HG02759 (cell line): ENCODE results near the gene EP300.
"Not testable (repeated sequence)": the region's sequence is repeated elsewhere in the genome, so short reads cannot be mapped to it uniquely, and the experiment has no call there.

ENCODE experiments used
- ATAC-seq: cut with Tn5 transposase; IDR thresholded peaks from one replicate; pipeline ENCODE4 v1.9.1; 2021; ENCODE audit warnings: mild to moderate bottlenecking, moderate library complexity; ENCODE audit not compliant: unreplicated experiment

The EP300 gene

DNA sequence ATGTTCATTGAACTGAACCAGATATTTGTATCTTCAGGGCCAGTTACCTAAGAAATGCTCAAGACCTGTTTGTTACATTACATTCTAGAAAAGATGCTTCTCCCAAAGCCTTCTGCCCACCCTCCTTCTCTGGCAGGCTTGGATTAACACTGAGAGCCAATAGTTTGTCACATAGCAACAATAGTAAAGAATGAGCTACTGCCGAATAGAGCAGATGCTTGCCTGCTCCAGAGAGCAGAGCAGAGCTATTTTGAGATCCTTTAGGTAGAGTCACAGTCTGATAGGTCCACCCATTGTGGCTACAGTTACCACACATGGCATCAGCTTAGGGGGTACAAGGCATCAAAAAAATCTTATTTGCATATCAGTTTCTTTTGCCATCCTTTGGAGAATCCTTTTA, 13.5 kb upstream of the EP300 start:
- no peak for ATAC-seq

DNA sequence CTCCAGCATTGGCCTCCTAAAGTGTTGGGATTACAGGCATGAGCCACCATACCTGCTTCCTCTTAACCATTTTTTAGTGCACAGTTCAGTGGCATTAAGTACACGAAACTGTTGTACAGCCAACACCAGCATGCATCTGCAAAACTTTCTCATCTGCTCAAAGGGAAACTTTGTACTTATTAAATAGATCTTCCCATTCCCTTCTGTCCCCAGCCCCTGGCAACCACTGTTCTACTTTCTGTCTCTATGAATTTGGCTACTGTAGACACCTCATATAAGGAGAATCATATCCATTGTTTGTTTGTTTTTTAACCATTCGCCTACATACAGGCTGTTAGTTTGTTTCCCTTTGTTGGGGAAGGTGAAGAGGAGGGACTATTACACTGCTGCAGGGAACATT, 6.5 kb upstream of the EP300 start:
- no peak for ATAC-seq

DNA sequence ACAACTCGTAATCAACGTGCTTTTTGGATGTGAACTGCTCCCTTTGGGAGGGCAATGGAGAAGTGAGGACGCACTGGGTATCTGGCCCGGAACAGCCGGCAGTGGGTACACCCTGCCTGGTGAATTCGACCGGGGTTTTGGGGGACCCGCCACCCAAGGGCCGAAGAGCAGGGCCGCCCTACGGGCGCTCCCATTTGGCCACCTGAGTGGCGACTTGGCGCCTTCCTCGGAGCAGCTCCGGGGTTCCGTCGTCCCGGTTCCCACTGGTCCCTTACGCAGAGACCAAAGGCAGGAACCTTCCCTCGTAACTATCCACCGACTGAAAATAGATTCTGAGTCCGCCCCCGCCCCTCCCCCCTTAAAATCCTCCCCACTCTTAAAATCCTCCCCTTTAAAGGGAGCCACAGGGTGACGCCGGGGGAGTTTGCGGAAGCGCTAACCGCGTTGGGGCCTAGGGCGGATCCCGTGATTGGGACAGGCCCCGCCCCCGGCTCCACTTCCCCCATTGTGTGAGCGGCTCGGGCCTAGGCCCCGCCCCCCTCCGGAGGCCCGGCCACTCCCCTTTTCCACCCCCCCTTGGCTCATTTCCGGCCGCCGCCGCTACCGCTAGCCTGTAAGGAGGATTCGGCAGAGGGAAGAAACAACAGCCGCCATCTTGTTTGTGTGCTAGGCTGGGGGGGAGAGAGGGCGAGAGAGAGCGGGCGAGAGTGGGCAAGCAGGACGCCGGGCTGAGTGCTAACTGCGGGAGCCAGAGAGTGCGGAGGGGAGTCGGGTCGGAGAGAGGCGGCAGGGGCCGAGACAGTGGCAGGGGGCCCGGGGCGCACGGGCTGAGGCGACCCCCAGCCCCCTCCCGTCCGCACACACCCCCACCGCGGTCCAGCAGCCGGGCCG, 1.0 kb upstream of the EP300 start:
- peak; percentile 74 for ATAC-seq

DNA sequence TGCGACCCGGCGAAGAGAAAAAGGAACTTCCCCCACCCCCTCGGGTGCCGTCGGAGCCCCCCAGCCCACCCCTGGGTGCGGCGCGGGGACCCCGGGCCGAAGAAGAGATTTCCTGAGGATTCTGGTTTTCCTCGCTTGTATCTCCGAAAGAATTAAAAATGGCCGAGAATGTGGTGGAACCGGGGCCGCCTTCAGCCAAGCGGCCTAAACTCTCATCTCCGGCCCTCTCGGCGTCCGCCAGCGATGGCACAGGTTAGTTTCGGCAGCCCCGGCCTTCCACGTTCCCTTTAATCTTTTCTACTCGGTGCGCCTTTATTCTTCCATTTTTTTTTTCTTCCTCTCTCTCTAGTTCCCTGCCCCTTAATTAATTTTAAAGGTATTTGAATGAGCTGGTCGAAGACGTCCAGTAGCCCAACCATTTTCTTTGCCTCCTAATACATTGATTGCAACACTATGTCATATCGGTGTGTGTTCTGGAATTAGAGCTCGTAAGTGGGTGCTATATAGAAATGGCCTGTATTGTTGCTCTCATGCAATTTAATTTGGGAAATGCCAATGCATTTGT, 537 bp downstream of the EP300 start:
- ATAC-seq = peak; percentile 2

DNA sequence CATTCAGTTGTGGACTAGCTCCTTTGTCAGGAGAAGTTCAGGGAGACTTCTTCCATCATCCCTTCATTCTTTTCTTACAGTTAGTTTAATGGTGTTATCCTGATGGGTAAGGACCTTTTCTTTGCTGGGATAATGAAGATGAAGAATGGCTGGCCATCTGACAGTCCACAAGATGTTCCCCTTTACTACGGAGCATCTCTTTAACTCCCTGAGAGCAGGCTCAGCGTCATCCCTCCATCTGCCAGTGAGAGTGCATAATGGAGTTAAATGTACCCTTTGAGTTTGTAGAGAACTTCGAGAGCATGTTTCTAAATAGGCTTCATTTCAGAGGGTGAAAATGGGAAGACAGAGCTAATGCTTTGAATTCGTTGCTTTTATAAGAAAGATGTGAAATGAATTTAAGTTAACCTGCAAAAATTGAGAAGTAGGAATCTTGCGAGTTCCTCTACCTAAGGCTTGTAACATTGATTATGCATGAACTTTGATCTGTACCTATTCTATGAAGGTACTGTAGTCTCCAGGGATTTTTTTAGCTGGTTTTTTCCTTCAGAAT, 1.7 kb downstream of the EP300 start:
- no peak for ATAC-seq

DNA sequence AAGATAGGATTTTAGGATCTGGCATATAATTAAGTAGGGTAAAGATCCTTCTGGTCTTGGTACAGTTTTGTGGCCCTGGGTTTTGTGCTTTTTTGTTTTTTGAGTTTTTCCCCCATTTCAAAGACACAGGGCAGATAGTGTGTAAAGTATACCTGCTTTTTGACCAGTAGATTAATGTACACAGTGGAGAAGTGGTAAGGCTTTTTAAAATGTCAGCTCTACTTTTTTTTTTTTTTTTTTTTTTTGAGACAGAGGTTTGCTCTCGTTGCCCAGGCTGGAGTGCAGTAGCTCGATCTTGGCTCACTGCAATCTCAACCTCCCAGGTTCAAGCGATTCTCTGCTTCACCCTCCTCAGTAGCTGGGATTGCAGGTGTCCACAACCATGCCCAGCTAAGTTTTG, 4.0 kb downstream of the EP300 start:
- ATAC-seq = no peak

DNA sequence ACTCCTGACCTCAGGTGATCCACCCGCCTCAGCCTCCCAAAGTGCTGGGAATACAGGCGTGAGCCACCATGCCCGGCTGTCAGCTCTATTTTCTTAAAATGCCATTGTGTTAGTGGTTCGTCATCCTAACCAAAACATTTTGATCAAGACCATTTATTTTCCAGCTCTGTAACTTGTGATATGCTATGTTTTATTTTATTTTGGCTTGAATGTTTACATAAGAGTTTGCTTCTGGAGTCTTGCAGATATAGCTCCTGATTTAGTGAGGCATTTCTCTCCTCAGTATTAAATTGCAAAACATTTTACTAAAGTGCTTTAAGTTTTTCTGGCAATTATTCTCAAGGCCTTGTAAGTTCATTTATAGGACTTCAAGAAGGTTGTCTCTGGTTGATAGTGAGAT, 4.4 kb downstream of the EP300 start:
- ATAC-seq = no peak

DNA sequence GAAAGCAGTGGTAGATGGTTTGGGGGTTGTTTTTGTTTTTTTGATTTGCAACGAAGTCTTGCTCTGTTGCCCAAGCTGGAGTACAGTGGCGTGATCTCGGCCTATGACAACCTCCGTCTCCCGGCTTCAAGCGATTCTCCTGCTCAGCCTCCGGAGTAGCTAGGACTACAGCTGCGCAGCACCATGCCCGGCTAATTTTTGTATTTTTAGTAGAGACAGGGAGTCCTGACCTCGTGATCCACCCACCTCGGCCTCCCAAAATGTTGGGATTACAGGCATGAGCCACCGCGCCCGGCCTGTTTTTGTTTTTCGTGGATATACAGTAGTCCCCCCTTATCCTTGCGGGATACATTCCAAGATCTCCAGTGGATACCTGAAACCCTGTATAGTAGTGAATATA, 6.6 kb downstream of the EP300 start:
- no peak for ATAC-seq

DNA sequence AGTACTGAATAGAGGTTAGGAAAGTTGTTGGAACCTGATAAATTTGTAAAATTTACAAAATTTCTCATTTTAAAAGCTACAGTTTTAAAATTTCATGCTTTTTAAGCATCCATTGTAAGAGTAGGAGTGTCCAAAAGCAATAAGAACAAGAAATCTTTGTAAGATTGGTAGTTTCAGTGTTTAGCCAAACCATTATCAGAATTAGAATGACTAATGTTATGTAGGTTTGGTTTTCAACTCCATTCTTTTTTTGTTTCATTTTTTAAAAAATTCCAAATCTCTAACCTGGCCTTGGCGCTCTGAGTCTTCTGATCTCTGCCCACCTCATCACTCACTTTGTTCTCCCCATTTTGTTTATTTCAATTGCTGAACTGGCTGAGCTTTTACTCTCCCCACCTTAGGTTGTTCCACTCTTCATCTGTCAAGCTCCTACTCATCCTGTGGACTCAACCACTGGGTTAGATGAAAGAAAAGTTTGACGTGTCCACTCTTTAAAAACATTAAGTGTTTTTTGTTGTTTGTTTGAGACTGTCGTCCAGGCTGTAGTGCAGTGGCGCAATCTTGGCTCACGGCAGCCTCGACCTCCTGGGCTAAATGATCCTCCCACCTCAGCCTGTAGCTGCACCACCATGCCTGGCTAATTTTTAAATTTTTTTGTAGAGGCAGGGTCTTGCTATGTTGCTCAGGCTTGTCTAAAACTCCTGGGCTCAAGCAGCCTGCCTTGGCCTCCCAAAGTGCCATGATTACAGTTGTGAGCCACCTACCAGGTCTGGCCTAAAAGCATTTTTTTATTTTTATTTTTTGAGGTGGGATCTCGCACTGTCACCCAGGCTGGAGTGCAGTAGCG, 14.0 kb downstream of the EP300 start:
- no peak for ATAC-seq

DNA sequence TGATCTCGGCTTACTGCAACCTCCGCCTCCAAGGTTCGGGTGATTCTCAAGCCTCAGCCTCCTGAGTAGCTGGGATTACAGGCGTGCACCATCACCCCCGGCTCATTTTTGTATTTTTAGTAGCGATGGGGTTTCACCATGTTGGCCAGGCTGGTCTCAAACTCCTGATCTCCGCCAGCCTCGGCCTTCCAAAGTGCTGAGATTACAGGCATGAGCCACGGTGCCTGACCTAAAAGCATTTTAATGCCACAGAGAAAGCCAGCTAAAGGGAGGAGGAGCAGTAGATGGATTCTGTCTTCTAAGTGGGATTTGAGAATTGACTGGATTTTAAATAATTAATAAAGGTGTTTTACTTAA, 14.6 kb downstream of the EP300 start:
- ATAC-seq = not testable (repeated sequence)

DNA sequence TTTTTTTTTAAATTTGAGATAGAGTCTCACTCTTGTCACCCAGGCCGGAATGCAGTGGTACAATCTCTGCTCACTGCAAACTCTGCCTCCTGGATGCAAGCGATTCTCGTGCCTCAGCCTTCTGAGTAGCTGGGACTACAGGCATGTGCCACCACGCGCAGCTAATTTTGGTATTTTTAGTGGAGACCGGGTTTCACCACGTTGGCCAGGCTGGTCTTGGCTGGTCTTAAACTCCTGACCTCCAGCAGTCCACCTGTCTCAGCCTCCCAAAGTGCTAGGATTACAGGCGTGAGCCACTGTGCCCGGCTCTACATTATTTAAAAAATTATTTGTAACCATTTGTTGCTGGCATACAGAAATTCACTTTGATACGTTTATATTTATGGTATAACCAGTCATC, 18.6 kb downstream of the EP300 start:
- ATAC-seq = no peak

DNA sequence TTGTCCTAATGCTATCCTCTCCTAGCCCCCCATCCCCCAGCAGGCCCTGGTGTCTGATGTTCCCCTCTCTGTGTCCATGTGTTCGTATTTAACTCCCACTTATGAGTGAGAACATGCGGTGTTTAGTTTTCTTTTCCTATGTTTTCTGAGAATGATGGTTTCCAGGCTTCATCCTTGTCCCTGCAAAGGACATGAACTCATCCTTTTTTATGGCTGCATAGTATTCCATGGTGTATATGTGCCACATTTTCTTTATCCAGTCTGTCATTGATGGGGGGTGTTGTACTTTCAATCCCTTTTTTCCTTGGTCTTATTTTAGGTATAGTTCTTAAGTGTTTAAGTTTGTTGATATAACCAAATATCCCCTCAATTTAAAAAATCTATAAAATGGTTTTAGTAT, 23.9 kb downstream of the EP300 start:
- ATAC-seq = no peak

DNA sequence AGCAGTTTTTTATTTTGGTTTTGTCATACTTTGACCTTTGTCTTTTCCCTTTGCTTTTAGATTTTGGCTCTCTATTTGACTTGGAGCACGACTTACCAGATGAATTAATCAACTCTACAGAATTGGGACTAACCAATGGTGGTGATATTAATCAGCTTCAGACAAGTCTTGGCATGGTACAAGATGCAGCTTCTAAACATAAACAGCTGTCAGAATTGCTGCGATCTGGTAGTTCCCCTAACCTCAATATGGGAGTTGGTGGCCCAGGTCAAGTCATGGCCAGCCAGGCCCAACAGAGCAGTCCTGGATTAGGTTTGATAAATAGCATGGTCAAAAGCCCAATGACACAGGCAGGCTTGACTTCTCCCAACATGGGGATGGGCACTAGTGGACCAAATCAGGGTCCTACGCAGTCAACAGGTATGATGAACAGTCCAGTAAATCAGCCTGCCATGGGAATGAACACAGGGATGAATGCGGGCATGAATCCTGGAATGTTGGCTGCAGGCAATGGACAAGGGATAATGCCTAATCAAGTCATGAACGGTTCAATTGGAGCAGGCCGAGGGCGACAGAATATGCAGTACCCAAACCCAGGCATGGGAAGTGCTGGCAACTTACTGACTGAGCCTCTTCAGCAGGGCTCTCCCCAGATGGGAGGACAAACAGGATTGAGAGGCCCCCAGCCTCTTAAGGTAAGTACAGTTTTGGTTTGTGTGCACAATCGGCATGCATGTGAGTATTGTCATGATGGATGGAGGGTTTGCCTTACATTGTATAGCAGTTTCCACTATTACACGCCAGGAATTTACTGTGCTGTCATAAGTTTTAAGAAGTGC, 25.0 kb downstream of the EP300 start:
- ATAC-seq = no peak

DNA sequence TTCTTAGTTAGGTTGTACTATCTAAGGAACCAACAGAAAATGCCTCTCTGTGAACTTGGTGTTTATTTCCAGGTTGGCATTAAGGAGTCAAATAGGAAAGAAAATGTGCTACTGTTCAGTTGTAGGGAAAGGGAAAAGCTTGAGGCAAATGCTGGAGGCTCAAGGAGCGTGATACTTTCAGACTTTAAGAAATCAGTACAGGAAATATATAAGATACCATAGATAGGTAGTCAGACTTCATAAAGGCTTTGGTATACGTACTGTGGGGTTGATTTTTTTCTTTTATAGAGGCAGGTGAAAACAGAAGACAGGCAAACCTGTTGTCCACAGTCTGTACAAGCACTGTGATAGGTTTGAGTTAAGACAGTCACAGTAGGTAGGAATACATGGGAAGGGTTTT, 30.8 kb downstream of the EP300 start:
- no peak for ATAC-seq

DNA sequence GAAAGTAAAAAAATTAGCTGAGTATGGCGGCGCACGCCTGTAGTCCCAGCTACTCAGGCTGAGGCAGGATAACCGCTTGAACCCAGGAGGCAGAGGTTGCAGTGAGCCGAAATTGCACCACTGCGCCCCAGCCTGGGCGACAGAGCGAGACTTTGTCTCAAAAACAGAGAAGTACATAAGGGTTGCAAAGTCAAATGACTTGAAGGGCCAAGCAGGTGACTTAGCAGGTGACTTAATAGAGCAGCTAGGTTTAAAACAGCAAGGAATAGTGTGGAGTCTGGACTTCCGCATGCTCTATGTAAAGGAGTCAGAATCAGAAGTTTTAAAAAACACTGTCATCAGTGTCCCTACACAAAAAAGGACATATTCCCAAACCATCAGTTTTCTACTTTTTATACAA, 31.7 kb downstream of the EP300 start:
- ATAC-seq = no peak

DNA sequence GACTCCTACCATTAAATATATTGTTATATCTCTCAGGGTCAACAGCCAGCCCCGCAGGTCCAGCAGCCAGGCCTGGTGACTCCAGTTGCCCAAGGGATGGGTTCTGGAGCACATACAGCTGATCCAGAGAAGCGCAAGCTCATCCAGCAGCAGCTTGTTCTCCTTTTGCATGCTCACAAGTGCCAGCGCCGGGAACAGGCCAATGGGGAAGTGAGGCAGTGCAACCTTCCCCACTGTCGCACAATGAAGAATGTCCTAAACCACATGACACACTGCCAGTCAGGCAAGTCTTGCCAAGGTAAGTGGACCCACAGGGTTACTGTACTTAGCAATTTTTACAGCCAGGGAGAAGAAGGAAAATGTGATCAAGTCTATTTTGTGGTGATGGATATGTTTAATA, 35.1 kb downstream of the EP300 start:
- no peak for ATAC-seq

DNA sequence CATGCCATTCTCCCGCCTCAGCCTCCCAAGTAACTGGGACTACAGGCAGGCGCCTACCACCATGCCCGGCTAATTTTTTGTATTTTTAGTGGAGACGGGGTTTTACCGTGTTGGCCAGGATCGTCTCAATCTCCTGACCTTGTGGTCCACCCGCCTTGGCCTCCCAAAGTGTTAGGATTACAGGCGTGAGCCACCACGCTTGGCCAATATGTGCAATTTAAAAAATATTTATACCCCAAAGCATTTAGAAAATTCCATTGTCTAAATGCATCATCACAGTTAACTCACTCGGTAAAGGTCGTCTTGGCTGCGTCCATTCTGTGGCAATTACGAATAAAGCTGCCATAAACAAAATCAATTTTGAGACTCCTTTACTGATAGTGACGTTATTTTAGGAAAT, 36.2 kb downstream of the EP300 start:
- ATAC-seq = no peak

DNA sequence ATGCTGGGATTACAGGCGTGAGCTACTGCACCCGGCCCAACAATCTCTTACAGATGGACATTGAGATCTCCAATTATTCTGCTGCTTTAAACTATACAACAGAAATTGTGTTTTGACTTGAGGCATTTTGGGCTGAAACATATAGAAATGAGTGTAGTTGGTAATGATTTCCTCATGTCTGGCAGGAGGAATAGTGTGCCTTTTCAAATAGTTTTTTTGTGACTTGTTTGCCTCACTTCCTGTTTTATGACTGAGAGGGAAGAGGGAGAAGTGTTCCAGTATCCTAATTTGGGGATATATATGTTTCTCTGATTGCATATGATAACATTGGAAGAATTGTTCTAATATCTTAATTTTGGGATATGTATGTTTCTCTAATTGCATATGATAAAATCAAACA, 40.2 kb downstream of the EP300 start:
- ATAC-seq = no peak

DNA sequence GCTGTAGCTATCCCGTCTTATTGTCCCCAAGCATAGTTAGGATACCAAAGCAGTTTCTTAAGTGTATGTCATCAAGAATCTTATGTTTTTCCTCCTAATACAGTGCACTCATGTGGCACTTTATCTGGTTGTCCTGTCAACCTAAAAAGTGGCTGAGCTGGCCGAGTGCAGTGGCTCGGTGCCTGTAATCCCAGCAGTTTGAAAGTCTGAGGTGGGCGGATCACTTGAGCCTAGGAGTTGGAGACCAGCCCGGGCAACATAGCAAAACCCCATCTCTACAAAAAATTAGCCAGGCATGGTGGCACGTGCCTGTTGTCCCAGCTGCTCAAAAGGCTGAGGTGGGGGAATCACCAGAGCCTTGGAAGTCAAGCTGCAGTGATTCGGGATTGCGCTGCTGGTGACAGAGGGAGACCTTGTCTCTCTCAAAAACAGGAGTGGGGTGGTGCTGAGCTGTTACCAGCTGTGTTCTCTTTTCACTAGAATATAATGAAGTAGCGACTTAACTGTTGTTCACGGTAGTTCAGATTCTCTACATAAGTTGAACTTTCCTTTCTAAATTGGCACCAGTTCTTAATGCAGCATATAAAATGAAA, 48.1 kb downstream of the EP300 start:
- no peak for ATAC-seq

DNA sequence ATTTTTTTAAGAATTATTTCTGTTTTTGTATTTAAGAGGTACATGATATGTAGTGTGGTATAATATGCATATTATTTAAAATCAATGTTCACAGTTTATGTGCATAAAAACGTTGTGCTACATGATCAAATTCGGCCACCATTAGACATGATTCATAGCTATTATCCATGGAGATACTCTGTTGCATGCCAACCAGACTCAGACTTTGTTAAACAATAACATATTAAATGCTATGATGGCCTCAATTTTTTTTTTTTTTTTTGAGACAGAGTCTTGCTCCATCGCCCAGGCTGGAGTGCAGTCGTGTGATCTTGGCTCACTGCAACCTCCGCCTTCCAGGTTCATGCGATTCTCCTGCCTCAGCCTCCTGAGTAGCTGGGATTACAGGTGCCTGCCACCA, 53.5 kb downstream of the EP300 start:
- not testable (repeated sequence) for ATAC-seq
